Neural cell (in vitro differentiated cells): Measurements from ENCODE around the gene GPR158. TPM values are rescaled to one million over a fixed set of nuclear protein-coding genes. Genes with fewer than 3 reads are reported as not detected.

ENCODE experiments used
- H2AFZ ChIP-seq: fragments of 200-600, 300-800 bp; sonication (generic), shearing (Covaris generic); 2 replicates; pipeline ENCODE4 v1.6.0; 2014; ENCODE audit warnings: low read depth, mild to moderate bottlenecking, antibody characterized with exemption, low read length, moderate library complexity
- H3F3A ChIP-seq: fragments of 200-600 bp; shearing (Covaris generic); 2 replicates; pipeline ENCODE4 v1.6.1; 2016; ENCODE audit warnings: mild to moderate bottlenecking, moderate library complexity, mixed read lengths, antibody characterized with exemption, low read length; ENCODE audit not compliant: insufficient read depth, poor library complexity, severe bottlenecking
- H3K27ac ChIP-seq: fragments of 200-600, 300-800 bp; sonication (generic), shearing (Covaris generic); 2 replicates; pipeline ENCODE4 v1.5.1; 2014; ENCODE audit warnings: mild to moderate bottlenecking, low read length, moderate library complexity
- H3K27me3 ChIP-seq: fragments of 300-800, 200-600 bp; sonication (generic), shearing (Covaris generic); 2 replicates; pipeline ENCODE4 v1.6.0; 2014; ENCODE audit warnings: mild to moderate bottlenecking, low read depth, low read length, moderate library complexity; ENCODE audit not compliant: insufficient read depth
- H3K36me3 ChIP-seq: fragments of 300-800, 200-600 bp; sonication (generic), shearing (Covaris generic); 2 replicates; pipeline ENCODE4 v1.5.1; 2014; ENCODE audit warnings: mild to moderate bottlenecking, antibody characterized with exemption, low read length, moderate library complexity; ENCODE audit not compliant: insufficient read depth
- H3K4me2 ChIP-seq: fragments of 300-800, 200-600 bp; sonication (generic), shearing (Covaris generic); 2 replicates; pipeline ENCODE4 v1.6.0; 2014; ENCODE audit warnings: mild to moderate bottlenecking, low read length
- H3K4me3 ChIP-seq: fragments of 300-800, 200-600 bp; sonication (generic), shearing (Covaris generic); 2 replicates; pipeline ENCODE4 v1.5.1; 2014; ENCODE audit warnings: mild to moderate bottlenecking, low read length, moderate library complexity
- H3K79me2 ChIP-seq: fragments of 200-600 bp; shearing (Covaris generic); replicated peaks from 2 replicates; pipeline ENCODE4 v1.6.0; 2014; ENCODE audit warnings: mild to moderate bottlenecking, low read length, moderate library complexity; ENCODE audit not compliant: insufficient read depth
- H3K9ac ChIP-seq: fragments of 300-800, 200-600 bp; sonication (generic), shearing (Covaris generic); 2 replicates; pipeline ENCODE4 v1.6.1; 2016; ENCODE audit warnings: mild to moderate bottlenecking, low read length, mixed read lengths
- H3K9me2 ChIP-seq: fragments of 200-600 bp; shearing (Covaris generic); 2 replicates; pipeline ENCODE4 v1.6.1; 2016; ENCODE audit warnings: mild to moderate bottlenecking, low read length, mixed read lengths; ENCODE audit not compliant: insufficient read depth
- H3K9me3 ChIP-seq: fragments of 200-600, 300-800 bp; sonication (generic), shearing (Covaris generic); 2 replicates; pipeline ENCODE4 v1.6.1; 2016; ENCODE audit warnings: mild to moderate bottlenecking, mixed run types, low read length, moderate library complexity, mixed read lengths
- H4K20me1 ChIP-seq: fragments of 200-600 bp; shearing (Covaris generic); 2 replicates; pipeline ENCODE4 v1.6.1; 2016; ENCODE audit warnings: mild to moderate bottlenecking, mixed run types; ENCODE audit not compliant: insufficient read depth
- CTCF ChIP-seq: fragments of 450-650 bp; IDR thresholded peaks from 2 replicates; pipeline ENCODE4 v1.5.1; 2014; ENCODE audit warnings: antibody characterized with exemption, mild to moderate bottlenecking, moderate library complexity; ENCODE audit not compliant: poor library complexity, severe bottlenecking
- EP300 ChIP-seq: fragments of 450-650 bp; conservative IDR thresholded peaks from 2 replicates; pipeline ENCODE4 v1.6.1; 2014; ENCODE audit warnings: antibody characterized with exemption, mild to moderate bottlenecking, moderate library complexity; ENCODE audit not compliant: poor library complexity, severe bottlenecking
- EZH2 ChIP-seq: fragments of 200-600, 300-800 bp; shearing (Covaris generic), sonication (generic); IDR thresholded peaks from 2 replicates; pipeline ENCODE4 v1.6.1; 2014; ENCODE audit warnings: antibody characterized with exemption, low read length, borderline replicate concordance, mild to moderate bottlenecking; ENCODE audit not compliant: insufficient read depth, poor library complexity, severe bottlenecking
- MXI1 ChIP-seq: fragments of 450-650 bp; conservative IDR thresholded peaks from 2 replicates; pipeline ENCODE4 v1.6.1; 2014; ENCODE audit warnings: antibody characterized with exemption, mild to moderate bottlenecking; ENCODE audit not compliant: poor library complexity, severe bottlenecking
- POLR2AphosphoS5 ChIP-seq: IDR thresholded peaks from 2 replicates; pipeline ENCODE4 v1.6.1; 2012
- RAD21 ChIP-seq: fragments of 450-650 bp; conservative IDR thresholded peaks from 2 replicates; pipeline ENCODE4 v1.6.1; 2014; ENCODE audit warnings: antibody characterized with exemption, mild to moderate bottlenecking, moderate library complexity
- REST ChIP-seq: IDR thresholded peaks from 2 replicates; pipeline ENCODE4 v1.6.1; 2012; ENCODE audit warnings: borderline replicate concordance
- SMC3 ChIP-seq: fragments of 450-650 bp; conservative IDR thresholded peaks from 2 replicates; pipeline ENCODE4 v1.6.1; 2014; ENCODE audit warnings: antibody characterized with exemption, mild to moderate bottlenecking, moderate library complexity; ENCODE audit not compliant: poor library complexity
- TAF1 ChIP-seq: IDR thresholded peaks from 2 replicates; pipeline ENCODE4 v1.6.1; 2012; ENCODE audit warnings: low read depth
- polyA plus RNA-seq: library from polyadenylated mRNA; depleted of rRNA; stranded (reverse); fragments of >200 nt; gene quantifications from 2 replicates; pipeline ENCODE4 v1.2.3, GENCODE V29; 2014

The GPR158 gene
- polyA plus RNA-seq, 1 donor from 2014 or later, result 2.1 TPM

GRCh38 chr10:25297466-25297865 is 122.7 kb downstream of the GPR158 start:
- H3K9ac ChIP-seq, result no peak overlapping the region
- no peak overlapping the region for H3K27ac ChIP-seq
- no peaks in the 10 kb centered on the region for H3K36me3 ChIP-seq
- no peaks in the 10 kb centered on the region for H3K27me3 ChIP-seq
- H3F3A ChIP-seq, result no peaks in the 10 kb centered on the region
- TF ChIP-seq EP300 (no peak), EZH2 (no peak), RAD21 (no peak), REST (no peak), SMC3 (no peak), TAF1 (no peak), MXI1 (no peak), CTCF (no peak), POLR2AphosphoS5 (no peak)
- no peaks in the 10 kb centered on the region for H3K9me2 ChIP-seq
- H4K20me1 ChIP-seq, result no peaks in the 10 kb centered on the region
- no peak overlapping the region for H2AFZ ChIP-seq
- no peak overlapping the region for H3K4me3 ChIP-seq
- H3K4me2 ChIP-seq, result no peak overlapping the region
- H3K9me3 ChIP-seq, result no peaks in the 10 kb centered on the region
- H3K79me2 ChIP-seq, result no peaks in the 10 kb centered on the region

- Histone ChIP-seq H2AFZ (no peak overlapping the region), H3K4me3 (no peak overlapping the region), H3K4me2 (no peak overlapping the region), H3K9ac (no peak overlapping the region), H3K27ac (no peak overlapping the region), H3F3A (no peaks in the 10 kb centered on the region), H3K9me2 (no peaks in the 10 kb centered on the region), H4K20me1 (no peaks in the 10 kb centered on the region), H3K9me3 (no peaks in the 10 kb centered on the region), H3K36me3 (no peaks in the 10 kb centered on the region), H3K79me2 (no peaks in the 10 kb centered on the region), H3K27me3 (no peaks in the 10 kb centered on the region)
- TF ChIP-seq MXI1, result no peak
- TF ChIP-seq SMC3, result no peak
- TF ChIP-seq POLR2AphosphoS5, result no peak
- TF ChIP-seq CTCF, result no peak
- TF ChIP-seq TAF1, result no peak
- TF ChIP-seq REST, result no peak
These were observed 125.3 kb downstream of the GPR158 start for GRCh38 chr10:25300073-25300472.
